Osteoblast (primary cell): Measurements from ENCODE around the gene CTNND2. TPM values are rescaled to one million over a fixed set of nuclear protein-coding genes. Genes with fewer than 3 reads are reported as not detected.

Source experiments
- DNase-seq: peaks from one replicate; pipeline ENCODE4 v3.0.0; 2011; ENCODE audit warnings: low spot score, mixed read lengths; ENCODE audit not compliant: insufficient read length; ENCODE audit errors: missing footprints
- H2AFZ ChIP-seq: 2 replicates; pipeline ENCODE4 v1.6.0; 2011; ENCODE audit warnings: mild to moderate bottlenecking, low read length
- H3K27ac ChIP-seq: 2 replicates; pipeline ENCODE4 v1.5.1; 2011; ENCODE audit warnings: mild to moderate bottlenecking, low read depth, low read length, moderate library complexity
- H3K27me3 ChIP-seq: 2 replicates; pipeline ENCODE4 v1.6.0; 2012; ENCODE audit warnings: mild to moderate bottlenecking, control low read depth, inconsistent platforms, low read length, moderate library complexity; ENCODE audit not compliant: insufficient read depth
- H3K36me3 ChIP-seq: 2 replicates; pipeline ENCODE4 v1.5.1; 2011; ENCODE audit warnings: mild to moderate bottlenecking, low read length, control low read depth, moderate library complexity; ENCODE audit not compliant: insufficient read depth
- H3K4me1 ChIP-seq: 2 replicates; pipeline ENCODE4 v1.5.1; 2011; ENCODE audit warnings: mild to moderate bottlenecking, low read length, control low read depth, moderate library complexity; ENCODE audit not compliant: insufficient read depth
- H3K4me2 ChIP-seq: 2 replicates; pipeline ENCODE4 v1.6.0; 2011; ENCODE audit warnings: mild to moderate bottlenecking, low read length; ENCODE audit not compliant: insufficient read depth
- H3K4me3 ChIP-seq: fragments of 200-600 bp; sonication (generic); 3 replicates; pipeline ENCODE4 v1.5.1; 2012; ENCODE audit warnings: mild to moderate bottlenecking, low read length, inconsistent platforms; ENCODE audit not compliant: insufficient read depth
- H3K79me2 ChIP-seq: 2 replicates; pipeline ENCODE4 v1.6.0; 2012; ENCODE audit warnings: mild to moderate bottlenecking, low read length, control low read depth, inconsistent platforms; ENCODE audit not compliant: insufficient read depth
- H3K9me3 ChIP-seq: 2 replicates; pipeline ENCODE4 v1.5.1; 2011; ENCODE audit warnings: low read depth, low read length, control low read depth
- H4K20me1 ChIP-seq: 2 replicates; pipeline ENCODE4 v1.6.0; 2012; ENCODE audit warnings: mild to moderate bottlenecking, low read length, control low read depth; ENCODE audit not compliant: insufficient read depth
- total RNA-seq: library from RNA; depleted of rRNA; stranded (reverse); fragments of >200 nt; gene quantifications from 2 replicates; pipeline ENCODE4 v1.2.3, GENCODE V29; 2012
- TF ChIP-seq, protein P1 (sequence below): IDR thresholded peaks from 2 replicates; pipeline ENCODE4 v1.5.1; 2011; ENCODE audit warnings: mild to moderate bottlenecking, low read depth, low read length, moderate library complexity; ENCODE audit errors: extremely low read depth

The CTNND2 gene
- total RNA-seq, 1 donor: not detected

DNA sequence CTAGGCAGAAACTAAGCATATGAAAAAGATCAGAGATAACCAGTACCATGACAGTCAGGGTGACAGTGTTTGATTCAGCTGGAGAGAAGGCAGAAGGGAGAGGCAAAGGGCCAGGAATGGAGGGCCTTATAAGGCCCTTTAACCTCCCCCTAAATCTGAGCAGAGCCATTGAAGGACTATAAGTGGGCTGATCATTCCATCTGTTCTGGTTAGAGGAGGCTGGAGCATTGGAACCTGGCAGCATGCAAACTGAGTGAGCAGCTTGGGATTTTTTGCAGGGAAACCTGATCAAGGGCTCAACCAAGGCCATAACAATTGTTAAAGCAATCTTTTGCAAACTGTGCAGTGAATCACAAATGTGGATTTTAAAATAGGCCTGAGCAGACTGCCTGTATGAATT lies 968.7 kb downstream of the CTNND2 start:
- TF ChIP-seq, protein P1, sequence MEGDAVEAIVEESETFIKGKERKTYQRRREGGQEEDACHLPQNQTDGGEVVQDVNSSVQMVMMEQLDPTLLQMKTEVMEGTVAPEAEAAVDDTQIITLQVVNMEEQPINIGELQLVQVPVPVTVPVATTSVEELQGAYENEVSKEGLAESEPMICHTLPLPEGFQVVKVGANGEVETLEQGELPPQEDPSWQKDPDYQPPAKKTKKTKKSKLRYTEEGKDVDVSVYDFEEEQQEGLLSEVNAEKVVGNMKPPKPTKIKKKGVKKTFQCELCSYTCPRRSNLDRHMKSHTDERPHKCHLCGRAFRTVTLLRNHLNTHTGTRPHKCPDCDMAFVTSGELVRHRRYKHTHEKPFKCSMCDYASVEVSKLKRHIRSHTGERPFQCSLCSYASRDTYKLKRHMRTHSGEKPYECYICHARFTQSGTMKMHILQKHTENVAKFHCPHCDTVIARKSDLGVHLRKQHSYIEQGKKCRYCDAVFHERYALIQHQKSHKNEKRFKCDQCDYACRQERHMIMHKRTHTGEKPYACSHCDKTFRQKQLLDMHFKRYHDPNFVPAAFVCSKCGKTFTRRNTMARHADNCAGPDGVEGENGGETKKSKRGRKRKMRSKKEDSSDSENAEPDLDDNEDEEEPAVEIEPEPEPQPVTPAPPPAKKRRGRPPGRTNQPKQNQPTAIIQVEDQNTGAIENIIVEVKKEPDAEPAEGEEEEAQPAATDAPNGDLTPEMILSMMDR: no peak
- Histone ChIP-seq H3K4me1 (no peaks in the 10 kb centered on the region), H2AFZ (no peak overlapping the region), H3K27ac (no peak overlapping the region), H3K36me3 (no peaks in the 10 kb centered on the region), H3K9me3 (no peaks in the 10 kb centered on the region), H3K79me2 (no peaks in the 10 kb centered on the region), H3K4me2 (no peak overlapping the region), H3K4me3 (no peak overlapping the region), H3K27me3 (no peaks in the 10 kb centered on the region), H4K20me1 (no peaks in the 10 kb centered on the region)
- DNase-seq: no peak

DNA sequence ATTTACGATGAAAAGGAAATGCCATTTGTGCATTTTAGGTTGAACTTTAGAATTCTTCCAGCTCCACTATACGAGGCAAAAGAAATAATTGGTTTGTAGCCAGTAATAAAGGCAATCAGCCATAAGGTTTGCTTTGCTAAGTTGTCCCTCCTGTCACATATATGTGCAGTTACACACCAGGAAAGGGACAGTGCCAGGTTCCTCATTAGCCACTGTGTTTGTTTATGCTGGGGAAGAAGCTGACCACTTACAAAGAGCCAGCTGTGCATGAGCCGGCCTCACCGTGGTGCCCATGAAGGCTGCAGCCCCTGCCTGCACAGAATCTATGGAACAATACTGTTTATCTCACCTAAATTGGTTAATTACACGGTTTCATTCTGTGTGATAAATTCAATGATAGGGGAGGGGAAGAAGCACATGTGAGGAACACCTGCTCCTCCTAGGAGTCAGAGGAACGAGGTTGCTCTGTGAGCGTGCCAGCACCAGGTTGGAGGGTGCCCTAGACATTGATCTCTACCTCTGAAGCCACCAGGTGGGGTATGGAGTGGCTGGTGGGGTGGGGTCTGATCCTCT lies 969.4 kb downstream of the CTNND2 start:
- Histone ChIP-seq H3K27ac (no peak overlapping the region), H3K79me2 (no peaks in the 10 kb centered on the region), H3K36me3 (no peaks in the 10 kb centered on the region)

DNA sequence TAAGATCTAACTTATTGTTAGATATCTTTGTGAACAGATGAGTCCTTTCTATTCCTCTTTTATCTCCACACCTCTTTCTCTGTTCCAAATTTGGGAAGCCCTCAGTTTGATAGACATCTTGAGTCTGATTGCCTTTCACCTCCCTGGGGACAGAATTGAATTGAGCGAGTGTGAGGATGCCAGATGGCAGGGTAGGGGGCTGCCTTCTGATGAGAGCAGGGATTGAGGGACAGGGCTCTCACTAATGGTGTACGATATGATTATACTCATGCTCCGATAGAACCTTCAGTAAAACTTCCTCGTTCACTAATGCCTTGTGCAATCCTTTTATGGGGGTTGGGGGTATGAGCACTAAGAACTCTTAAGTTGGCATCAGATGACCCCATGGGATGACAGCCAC lies 971.1 kb downstream of the CTNND2 start:
- H3K4me1 ChIP-seq: no peaks in the 10 kb centered on the region
- peak; percentile 45 for DNase-seq
- H3K9me3 ChIP-seq: no peaks in the 10 kb centered on the region
- H3K27ac ChIP-seq: no peak overlapping the region
- no peaks in the 10 kb centered on the region for H3K27me3 ChIP-seq
- no peaks in the 10 kb centered on the region for H4K20me1 ChIP-seq
- H3K79me2 ChIP-seq: no peaks in the 10 kb centered on the region
- H3K4me3 ChIP-seq: no peak overlapping the region
- H2AFZ ChIP-seq: no peak overlapping the region
- no peak overlapping the region for H3K4me2 ChIP-seq
- TF ChIP-seq, protein P1: no peak
- no peaks in the 10 kb centered on the region for H3K36me3 ChIP-seq

More for the DNA sequence above, 969.4 kb downstream of the CTNND2 start:
- Histone ChIP-seq H3K9me3 (no peaks in the 10 kb centered on the region), H3K4me2 (no peak overlapping the region), H3K4me1 (no peaks in the 10 kb centered on the region), H2AFZ (no peak overlapping the region), H3K4me3 (no peak overlapping the region), H4K20me1 (no peaks in the 10 kb centered on the region), H3K27me3 (no peaks in the 10 kb centered on the region)
- TF ChIP-seq, protein P1: no peak
- peak; percentile 15 for DNase-seq

DNA sequence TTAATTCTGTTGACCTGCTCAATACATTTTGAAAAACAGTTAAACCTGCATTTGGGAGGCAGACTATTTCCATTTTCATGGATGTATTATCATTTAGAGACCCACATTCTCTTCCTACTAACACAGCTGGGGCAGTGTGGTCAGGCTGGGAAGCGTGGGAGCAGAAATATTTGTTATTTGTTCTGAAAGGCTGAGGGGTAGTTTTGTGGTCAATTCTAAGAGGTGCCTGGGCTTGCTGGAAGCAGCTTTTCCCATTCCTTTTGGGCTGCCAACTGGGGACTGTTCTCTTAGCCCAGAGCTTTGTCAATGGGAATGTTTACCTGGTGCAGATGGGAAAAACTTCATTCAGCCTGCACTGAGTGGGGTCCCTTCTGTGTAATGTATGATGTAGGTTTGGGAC lies 971.8 kb downstream of the CTNND2 start:
- Histone ChIP-seq H3K27ac (no peak overlapping the region), H4K20me1 (no peaks in the 10 kb centered on the region), H2AFZ (no peak overlapping the region), H3K4me2 (no peak overlapping the region), H3K27me3 (no peaks in the 10 kb centered on the region), H3K9me3 (no peaks in the 10 kb centered on the region), H3K4me3 (no peak overlapping the region), H3K4me1 (no peaks in the 10 kb centered on the region), H3K79me2 (no peaks in the 10 kb centered on the region), H3K36me3 (no peaks in the 10 kb centered on the region)
- TF ChIP-seq, protein P1: no peak
- no peak for DNase-seq
